Epithelial cell of esophagus (primary cell): ENCODE data around the gene TMPRSS2.

ENCODE experiments used
- DNase-seq: peaks from one replicate; pipeline ENCODE4 v3.0.0; 2010; ENCODE audit warnings: low read depth
- H3K4me3 ChIP-seq: 2 replicates; pipeline ENCODE4 v1.5.1; 2011; ENCODE audit warnings: mild to moderate bottlenecking, low read length, control low read depth
- TF ChIP-seq, protein P1 (sequence below): IDR thresholded peaks from 2 replicates; pipeline ENCODE4 v1.5.1; 2011; ENCODE audit warnings: low read depth, mild to moderate bottlenecking, low read length, control low read depth, inconsistent platforms; ENCODE audit not compliant: insufficient read depth; ENCODE audit errors: missing control alignments

Gene TMPRSS2

DNA sequence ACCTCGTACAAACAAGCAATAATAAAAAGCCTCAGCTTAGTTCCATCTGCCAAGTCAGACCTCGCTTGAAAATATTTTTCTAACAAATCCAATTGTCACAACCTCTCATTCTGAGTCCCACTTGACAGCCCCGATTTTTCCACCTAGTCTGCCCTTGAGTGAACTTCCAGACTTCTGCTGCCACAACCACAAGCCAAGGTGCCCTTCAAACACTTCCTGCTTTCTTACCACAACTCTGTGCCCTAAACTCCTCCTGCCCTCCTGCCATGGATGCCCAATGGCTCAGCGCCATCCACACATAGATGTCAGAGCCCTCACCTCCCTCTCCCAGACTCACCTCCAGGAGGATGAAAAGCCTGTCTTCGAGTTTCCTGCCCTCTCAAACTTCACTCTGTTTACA is 3.9 kb downstream of the TMPRSS2 start:
- DNase-seq, result no peak
- TF ChIP-seq, protein P1, sequence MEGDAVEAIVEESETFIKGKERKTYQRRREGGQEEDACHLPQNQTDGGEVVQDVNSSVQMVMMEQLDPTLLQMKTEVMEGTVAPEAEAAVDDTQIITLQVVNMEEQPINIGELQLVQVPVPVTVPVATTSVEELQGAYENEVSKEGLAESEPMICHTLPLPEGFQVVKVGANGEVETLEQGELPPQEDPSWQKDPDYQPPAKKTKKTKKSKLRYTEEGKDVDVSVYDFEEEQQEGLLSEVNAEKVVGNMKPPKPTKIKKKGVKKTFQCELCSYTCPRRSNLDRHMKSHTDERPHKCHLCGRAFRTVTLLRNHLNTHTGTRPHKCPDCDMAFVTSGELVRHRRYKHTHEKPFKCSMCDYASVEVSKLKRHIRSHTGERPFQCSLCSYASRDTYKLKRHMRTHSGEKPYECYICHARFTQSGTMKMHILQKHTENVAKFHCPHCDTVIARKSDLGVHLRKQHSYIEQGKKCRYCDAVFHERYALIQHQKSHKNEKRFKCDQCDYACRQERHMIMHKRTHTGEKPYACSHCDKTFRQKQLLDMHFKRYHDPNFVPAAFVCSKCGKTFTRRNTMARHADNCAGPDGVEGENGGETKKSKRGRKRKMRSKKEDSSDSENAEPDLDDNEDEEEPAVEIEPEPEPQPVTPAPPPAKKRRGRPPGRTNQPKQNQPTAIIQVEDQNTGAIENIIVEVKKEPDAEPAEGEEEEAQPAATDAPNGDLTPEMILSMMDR, result no peak
- no peak overlapping the region for H3K4me3 ChIP-seq

DNA sequence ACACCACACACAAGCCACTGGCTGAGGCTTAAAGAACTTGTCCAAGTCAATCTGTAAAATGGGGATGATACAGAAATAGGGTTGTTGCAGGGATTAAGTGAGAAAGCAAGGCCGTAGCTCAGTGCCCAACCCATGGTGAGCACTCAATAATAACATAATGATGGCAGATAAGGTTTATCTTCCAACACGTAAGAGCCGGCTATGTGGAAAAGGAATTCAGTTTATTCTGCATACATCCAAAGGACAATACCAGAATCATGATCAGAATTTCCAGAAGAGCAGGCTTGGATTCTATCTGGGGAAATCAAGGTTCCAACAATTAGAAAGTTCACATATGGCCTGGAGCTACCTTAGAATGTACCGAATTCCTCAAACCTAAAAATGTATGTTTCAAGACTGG is 4.6 kb downstream of the TMPRSS2 start:
- TF ChIP-seq, protein P1, result no peak
- H3K4me3 ChIP-seq, result no peak overlapping the region
- no peak for DNase-seq

DNA sequence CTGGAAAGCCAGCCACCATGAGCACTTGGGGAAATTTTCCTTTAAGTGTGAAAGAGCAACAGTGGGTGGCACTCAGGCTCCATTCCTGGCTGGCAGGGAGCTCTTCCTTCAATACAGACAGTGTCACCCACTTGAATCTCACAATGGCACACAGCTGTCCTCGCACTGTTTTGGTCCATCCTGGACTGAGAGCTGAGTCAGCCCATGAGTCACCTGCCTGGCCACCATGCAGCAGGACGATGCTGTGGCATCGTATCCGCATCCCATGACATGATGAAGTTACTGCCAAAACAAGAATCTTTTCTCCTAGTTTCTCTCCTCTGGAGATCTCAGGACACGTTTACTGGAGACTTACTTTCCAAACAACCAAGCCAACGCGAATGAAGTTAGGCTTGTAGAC is 6.0 kb downstream of the TMPRSS2 start:
- TF ChIP-seq, protein P1, result no peak
- no peak for DNase-seq
- no peak overlapping the region for H3K4me3 ChIP-seq

DNA sequence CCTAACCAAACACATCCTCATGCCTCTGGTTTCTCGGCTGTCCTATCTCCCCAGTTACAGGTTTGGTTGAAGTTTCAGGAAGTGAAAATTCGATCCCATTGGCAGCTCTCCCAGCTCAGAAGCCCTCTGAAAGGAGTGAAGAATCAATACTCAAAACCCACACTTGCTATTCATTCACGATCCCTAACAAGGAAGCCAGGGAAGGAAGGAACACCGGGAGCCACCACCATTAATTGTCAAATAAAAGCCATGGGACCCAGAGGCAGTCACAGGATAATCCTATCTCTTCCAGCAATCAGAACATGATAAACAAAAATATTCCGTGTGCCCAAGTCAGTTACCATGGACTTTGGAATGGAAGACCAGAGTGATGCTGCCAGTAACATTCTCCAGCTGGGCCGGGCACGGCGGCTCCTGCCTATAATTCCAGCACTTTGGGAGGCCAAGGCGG is 7.0 kb downstream of the TMPRSS2 start:
- H3K4me3 ChIP-seq, result no peak overlapping the region
- TF ChIP-seq, protein P1, result no peak
- DNase-seq, result no peak

DNA sequence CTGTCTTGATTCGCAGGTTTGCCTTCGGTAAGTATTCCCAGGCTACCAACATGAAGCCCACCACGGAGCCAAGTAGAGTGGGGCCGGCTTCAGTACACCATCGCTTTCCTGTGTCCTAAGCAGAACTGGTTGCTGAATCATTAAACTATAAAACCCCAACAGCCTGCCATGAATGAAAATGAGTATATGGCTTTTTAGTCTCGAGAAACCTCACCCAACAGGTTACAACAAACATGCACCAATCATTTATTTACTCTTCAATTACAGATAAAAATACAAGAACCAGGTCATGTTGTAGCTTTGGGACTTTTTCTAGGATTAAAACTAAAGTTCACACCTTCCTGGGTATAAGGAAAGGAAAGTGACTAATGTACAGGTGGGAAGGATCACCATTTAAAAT is 7.6 kb downstream of the TMPRSS2 start:
- TF ChIP-seq, protein P1, result no peak
- no peak for DNase-seq
- H3K4me3 ChIP-seq, result no peak overlapping the region

DNA sequence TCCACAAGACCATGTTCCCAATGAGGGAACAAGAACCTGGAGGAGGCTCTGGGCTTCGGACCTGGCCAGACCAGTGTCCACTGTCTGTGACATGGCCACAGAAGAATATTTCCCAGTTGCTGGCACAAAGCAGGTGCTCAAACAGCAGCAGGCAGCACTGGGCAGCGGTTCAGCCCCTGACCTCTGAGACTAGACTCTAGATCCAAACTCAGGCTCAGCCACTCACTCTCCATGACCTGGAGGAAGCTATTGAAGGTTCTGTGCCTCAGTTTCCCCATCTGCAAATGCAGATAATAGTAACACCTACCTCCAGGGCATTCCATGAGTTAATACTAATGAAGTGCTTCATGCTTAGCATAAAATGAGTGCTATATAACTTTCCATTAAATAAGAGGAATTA is 8.0 kb downstream of the TMPRSS2 start:
- H3K4me3 ChIP-seq, result no peak overlapping the region
- no peak for DNase-seq
- TF ChIP-seq, protein P1, result no peak

DNA sequence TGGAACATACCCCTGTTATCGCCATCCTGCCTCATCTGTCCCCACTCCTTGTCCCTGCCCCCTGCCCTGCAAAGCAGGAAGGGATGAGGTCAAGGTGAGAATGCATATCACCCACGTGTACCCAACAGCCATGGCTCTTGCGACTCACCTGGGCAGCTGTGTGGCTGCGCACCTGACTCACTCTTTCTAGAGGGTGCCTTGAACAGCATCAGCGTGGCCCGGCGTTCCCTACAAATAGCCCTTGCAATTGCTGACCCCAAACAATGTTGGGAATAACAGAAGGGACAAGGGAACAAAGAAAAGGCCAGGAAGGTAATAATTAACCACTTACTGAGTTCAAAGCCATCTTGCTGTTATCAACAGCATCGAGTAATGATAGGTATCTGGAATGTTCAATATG is 10.2 kb downstream of the TMPRSS2 start:
- no peak for DNase-seq
- H3K4me3 ChIP-seq, result no peak overlapping the region
- TF ChIP-seq, protein P1, result no peak
